Measurements from ENCODE around the gene ARHGAP18.

- TF ChIP-seq CTCF (IDR thresholded peaks at IDR 0.05 in 4 of 5, conservative IDR thresholded peaks at IDR 0.05 in 1 of 5) (no peak), POLR2A (IDR thresholded peaks at IDR 0.05) (no peak)
Observed at GRCh38 chr6:129749749-129750120, 39.8 kb upstream of the ARHGAP18 start.

Data from gastrocnemius medialis (tissue), 4 donors.